ENCODE results near the gene DHX9. TPM values are rescaled to one million over a fixed set of nuclear protein-coding genes. Genes with fewer than 3 reads are reported as not detected.

The DHX9 gene
- total RNA-seq, 1 experiment from 2014 or later: 131 TPM

- H3K4me2 ChIP-seq: no peak overlapping the region
- H3K36me3 ChIP-seq (ENCODE audit: low read depth): peaks cover 70% of the 10 kb centered on the region
- H4K20me1 ChIP-seq (ENCODE audit: insufficient read depth): peaks cover 100% of the 10 kb centered on the region
- H3K9me2 ChIP-seq (ENCODE audit: insufficient read depth): no peaks in the 10 kb centered on the region
- no peak for TF ChIP-seq EZH2 (IDR thresholded peaks at IDR 0.05; ENCODE audit: low read depth)
- no peak for TF ChIP-seq CTCF (conservative IDR thresholded peaks at IDR 0.05)
- no peak overlapping the region for H3K27ac ChIP-seq
- no peaks in the 10 kb centered on the region for H3K27me3 ChIP-seq (ENCODE audit: insufficient read depth, low read depth)
- H3F3A ChIP-seq (ENCODE audit: insufficient read depth, low read depth): peaks cover 70% of the 10 kb centered on the region
- no peak overlapping the region for H3K4me3 ChIP-seq
- H3K4me1 ChIP-seq (replicated peaks; ENCODE audit: insufficient read depth): peaks cover 21% of the 10 kb centered on the region
- BruUV-seq (replicated peaks): no TSS peak
- no peak overlapping the region for H2AFZ ChIP-seq
- no peaks in the 10 kb centered on the region for H3K9me3 ChIP-seq (ENCODE audit: insufficient read depth, low read depth)
- DNase-seq: no peak
- H3K79me2 ChIP-seq (ENCODE audit: low read depth): peaks cover 100% of the 10 kb centered on the region
- intact Hi-C loops (cut with micrococcal nuclease; ENCODE audit: unreplicated experiment): loop anchor here (5.0 kb wide), 1 partner anchor 37 kb away; no protein-coding TSS in a partner anchor
- CTCF ChIA-PET: no interaction called here
- POLR2A ChIA-PET (ENCODE audit: unreplicated experiment): no interaction called here
These were observed 6.2 kb downstream of the DHX9 start for GRCh38 chr1:182845379-182845778.

- no peak for TF ChIP-seq CTCF (conservative IDR thresholded peaks at IDR 0.05)
- H3K27ac ChIP-seq: no peak overlapping the region
- peaks cover 100% of the 10 kb centered on the region for H4K20me1 ChIP-seq (ENCODE audit: insufficient read depth)
- H3K4me2 ChIP-seq: no peak overlapping the region
- CTCF ChIA-PET: no interaction called here
- no peaks in the 10 kb centered on the region for H3K9me3 ChIP-seq (ENCODE audit: insufficient read depth, low read depth)
- intact Hi-C loops (cut with micrococcal nuclease; ENCODE audit: unreplicated experiment): loop anchor here (5.0 kb wide), 1 partner anchor 36 kb away; no protein-coding TSS in a partner anchor
- H3K4me3 ChIP-seq: no peak overlapping the region
- no peak for DNase-seq
- POLR2A ChIA-PET (ENCODE audit: unreplicated experiment): no interaction called here
- peaks cover 67% of the 10 kb centered on the region for H3F3A ChIP-seq (ENCODE audit: insufficient read depth, low read depth)
- no peaks in the 10 kb centered on the region for H3K9me2 ChIP-seq (ENCODE audit: insufficient read depth)
- no peaks in the 10 kb centered on the region for H3K27me3 ChIP-seq (ENCODE audit: insufficient read depth, low read depth)
- no TSS peak for BruUV-seq (replicated peaks)
- H2AFZ ChIP-seq: no peak overlapping the region
- H3K79me2 ChIP-seq (ENCODE audit: low read depth): peaks cover 100% of the 10 kb centered on the region
- H3K4me1 ChIP-seq (replicated peaks; ENCODE audit: insufficient read depth): peaks cover 21% of the 10 kb centered on the region
- peaks cover 75% of the 10 kb centered on the region for H3K36me3 ChIP-seq (ENCODE audit: low read depth)
These were observed 6.7 kb downstream of the DHX9 start for GRCh38 chr1:182845894-182846293.

GRCh38 chr1:182847105-182847504 lies 8.0 kb downstream of the DHX9 start:
- CTCF ChIA-PET: interaction anchor here (0.7 kb wide), 1 partner anchor 75 kb away, joined by 4 read pairs; no protein-coding TSS in a partner anchor
- Histone ChIP-seq H3K9me2 (ENCODE audit: insufficient read depth) (no peaks in the 10 kb centered on the region), H2AFZ (no peak overlapping the region), H4K20me1 (ENCODE audit: insufficient read depth) (peaks cover 99% of the 10 kb centered on the region), H3K36me3 (ENCODE audit: low read depth) (peaks cover 77% of the 10 kb centered on the region), H3K4me1 (replicated peaks; ENCODE audit: insufficient read depth) (peaks cover 12% of the 10 kb centered on the region), H3K27me3 (ENCODE audit: insufficient read depth, low read depth) (no peaks in the 10 kb centered on the region), H3K9me3 (ENCODE audit: insufficient read depth, low read depth) (no peaks in the 10 kb centered on the region), H3K4me2 (no peak overlapping the region), H3K4me3 (no peak overlapping the region), H3K79me2 (ENCODE audit: low read depth) (peaks cover 100% of the 10 kb centered on the region), H3F3A (ENCODE audit: insufficient read depth, low read depth) (peaks cover 69% of the 10 kb centered on the region), H3K27ac (no peak overlapping the region)
- intact Hi-C loops (cut with micrococcal nuclease; ENCODE audit: unreplicated experiment): loop anchor here (5.0 kb wide), 1 partner anchor 35 kb away; no protein-coding TSS in a partner anchor
- POLR2A ChIA-PET (ENCODE audit: unreplicated experiment): no interaction called here
- TF ChIP-seq CTCF (conservative IDR thresholded peaks at IDR 0.05) (no peak), EZH2 (IDR thresholded peaks at IDR 0.05; ENCODE audit: low read depth) (no peak)
- no peak for DNase-seq
- no TSS peak for BruUV-seq (replicated peaks)
